PFSK-1 (cell line): ENCODE data around the gene BICD2.

ENCODE experiments used
- POLR2AphosphoS5 ChIP-seq: IDR thresholded peaks from 2 replicates; pipeline ENCODE4 v1.6.1; 2012; ENCODE audit warnings: low read depth, mild to moderate bottlenecking, control low read depth, low read length, moderate library complexity
- REST ChIP-seq, 2 experiments: IDR thresholded peaks; 2 replicates each; pipeline versions ENCODE4 v1.6.1 to v1.8.0; 2011 to 2012; ENCODE audit warnings: low read depth in 2 of 2, low read length in 2 of 2, control low read depth in 1 of 2, inconsistent platforms in 1 of 2, mild to moderate bottlenecking in 1 of 2, moderate library complexity in 1 of 2; ENCODE audit not compliant: insufficient read depth in 1 of 2
- SIN3A ChIP-seq: IDR thresholded peaks from 2 replicates; pipeline ENCODE4 v1.6.1; 2012; ENCODE audit warnings: mild to moderate bottlenecking, low read length, moderate library complexity, borderline replicate concordance; ENCODE audit not compliant: insufficient read depth
- TAF1 ChIP-seq: IDR thresholded peaks from 2 replicates; pipeline ENCODE4 v1.6.1; 2012; ENCODE audit warnings: low read length, control low read depth, borderline replicate concordance; ENCODE audit not compliant: insufficient read depth

GRCh38 chr9:92804727-92805126 is 40.1 kb upstream of the BICD2 start:
- no peak for TF ChIP-seq TAF1
- no peak for TF ChIP-seq POLR2AphosphoS5
- no peak for TF ChIP-seq SIN3A
- TF ChIP-seq REST (IDR thresholded peaks at IDR 0.05; ENCODE audit: insufficient read depth in 1 of 2, low read depth in 2 of 2, low read length in 2 of 2) = no peak
